ENCODE results near the gene SSBP3. TPM values are rescaled to one million over a fixed set of nuclear protein-coding genes. Genes with fewer than 3 reads are reported as not detected.

SSBP3 gene
- total and polyA plus RNA-seq, 9 of the 15 experiments (the other 6 are each of a cell fraction or from before 2014, with no cell fraction given), result 8.7 to 108 (median 33.8) TPM

GRCh38 chr1:54199765-54200518, 206.3 kb downstream of the SSBP3 start, which contains the start of the genes CYB5RL and MRPL37 (continued):
- TF ChIP-seq RREB1 (CRISPR knock-in tag; IDR thresholded peaks at IDR 0.05) (0 out of 2 replicates have a peak, but pooled peaks have one; percentile 71), SMARCA4 (IDR thresholded peaks at IDR 0.05) (0 out of 2 replicates have a peak, but pooled peaks have one; percentile 34), SMARCE1 (IDR thresholded peaks at IDR 0.05) (peak; percentile 53; the same call in 1 of the 2 replicates), SIN3A (IDR thresholded peaks at IDR 0.05; ENCODE audit: borderline replicate concordance in 2 of 2, control insufficient read depth in 1 of 2, low read depth in 2 of 2, low read length in 2 of 2) (peak; percentile 54 to 55; a peak in 1 of 4 replicates), SUPT5H (IDR thresholded peaks at IDR 0.05) (peak; percentile 94), TCF7L2 (IDR thresholded peaks at IDR 0.05; ENCODE audit: low read depth, low read length) (0 out of 2 replicates have a peak, but pooled peaks have one; percentile 22), CCNT2 (IDR thresholded peaks at IDR 0.05; ENCODE audit: borderline replicate concordance, extremely low read depth, insufficient read length, low read depth, low read length) (peak; percentile 60), CEBPZ (IDR thresholded peaks at IDR 0.05; ENCODE audit: borderline replicate concordance, low read depth, low read length) (peak; percentile 73; the same call in 1 of the 2 replicates), ATF2 (CRISPR knock-in tag; IDR thresholded peaks at IDR 0.05) (no peak), KDM2B (CRISPR knock-in tag; IDR thresholded peaks at IDR 0.05) (0 out of 2 replicates have a peak, but pooled peaks have one; percentile 21), CREB3L1 (IDR thresholded peaks at IDR 0.05; ENCODE audit: borderline replicate concordance, low read depth) (peak; percentile 52; the same call in 1 of the 2 replicates), ZFX (CRISPR knock-in tag; IDR thresholded peaks at IDR 0.05) (peak; percentile 84), POLR2G (IDR thresholded peaks at IDR 0.05; ENCODE audit: low read depth, low read length) (peak; percentile 99), MECOM (CRISPR knock-in tag; IDR thresholded peaks at IDR 0.05) (no peak)
